ENCODE results near the gene SYT5.
A peak's percentile ranks its signal among the peaks of the same experiment; 100 is the strongest.
"Not testable (repeated sequence)": the region's sequence is repeated elsewhere in the genome, so short reads cannot be mapped to it uniquely, and the experiment has no call there.

Gene SYT5

GRCh38 chr19:55171440-55171839 lies 8.6 kb downstream of the SYT5 start:
- DNase-seq (ENCODE audit: low read depth in 2 of 2), result no peak

- no peak for DNase-seq (ENCODE audit: low read depth in 2 of 2)
These were observed 11.0 kb downstream of the SYT5 start for GRCh38 chr19:55169136-55169535.

GRCh38 chr19:55166530-55167268 lies 13.4 kb downstream of the SYT5 start, which contains the start of gene DNAAF3:
Gene DNAAF3 (minus strand): TSS chr19:55166613. CDS start chr19:55166413, 200 bp downstream.
- DNase-seq (ENCODE audit: low read depth in 2 of 2), result peak in 1 of 2 donors; percentile 41

GRCh38 chr19:55165952-55166529 lies 14.0 kb downstream of the SYT5 start:
- DNase-seq (ENCODE audit: low read depth in 2 of 2), result no peak

GRCh38 chr19:55161571-55162322 lies 18.3 kb downstream of the SYT5 start:
- no peak for DNase-seq (ENCODE audit: low read depth in 2 of 2)

GRCh38 chr19:55160986-55161365 lies 19.1 kb downstream of the SYT5 start:
- no peak for DNase-seq (ENCODE audit: low read depth in 2 of 2)

- DNase-seq (ENCODE audit: low read depth in 2 of 2), result peak; percentile 64 to 72
These were observed 19.7 kb downstream of the SYT5 start for GRCh38 chr19:55160128-55160985.

GRCh38 chr19:55158848-55159749 lies 21.0 kb downstream of the SYT5 start:
- DNase-seq (ENCODE audit: low read depth in 2 of 2), result no peak

GRCh38 chr19:55158423-55158822 lies 21.7 kb downstream of the SYT5 start:
- no peak for DNase-seq (ENCODE audit: low read depth in 2 of 2)

GRCh38 chr19:55157064-55157908 lies 22.8 kb downstream of the SYT5 start, which contains the start of gene TNNI3:
Gene TNNI3 (minus strand): TSS chr19:55157732. CDS start chr19:55157589, 143 bp downstream.
- no peak for DNase-seq (ENCODE audit: low read depth in 2 of 2)

- peak in 1 of 2 donors; percentile 16 for DNase-seq (ENCODE audit: low read depth in 2 of 2)
These were observed 23.7 kb downstream of the SYT5 start for GRCh38 chr19:55156202-55157063.

- not testable (repeated sequence) for DNase-seq (ENCODE audit: low read depth in 2 of 2)
These were observed 24.3 kb downstream of the SYT5 start for GRCh38 chr19:55155784-55156183.

GRCh38 chr19:55153652-55154264 lies 26.3 kb downstream of the SYT5 start:
- no peak for DNase-seq (ENCODE audit: low read depth in 2 of 2)

GRCh38 chr19:55152017-55152416 lies 28.1 kb downstream of the SYT5 start:
- DNase-seq (ENCODE audit: low read depth in 2 of 2), result no peak

GRCh38 chr19:55149078-55150003 lies 30.7 kb downstream of the SYT5 start, which contains the start of gene TNNT1:
Gene TNNT1 (minus strand): TSS chr19:55149206. CDS start chr19:55147157, 2,049 bp downstream.
- DNase-seq (ENCODE audit: low read depth in 2 of 2), result no peak

GRCh38 chr19:55147545-55148251 lies 32.4 kb downstream of the SYT5 start:
- no peak for DNase-seq (ENCODE audit: low read depth in 2 of 2)
